Nephron (organoid): ENCODE measurements around the gene ZNF75A.

Source experiments
- H3K27ac Mint-ChIP-seq, 3 experiments: 2 replicates each; pipeline ENCODE4 v1.8.0; 2020; ENCODE audit warnings: mixed read lengths in 3 of 3, mild to moderate bottlenecking in 2 of 3, moderate library complexity in 1 of 3
- H3K27me3 Mint-ChIP-seq: 2 replicates; pipeline ENCODE4 v1.8.0; 2021; ENCODE audit warnings: low read depth, mild to moderate bottlenecking, moderate library complexity, mixed read lengths
- H3K36me3 Mint-ChIP-seq: 2 replicates; pipeline ENCODE4 v1.8.0; 2020; ENCODE audit warnings: low read depth, mixed read lengths
- H3K4me1 Mint-ChIP-seq: 2 replicates; pipeline ENCODE4 v1.8.0; 2020; ENCODE audit warnings: mixed read lengths
- H3K4me3 Mint-ChIP-seq, 3 experiments: 2 replicates each; pipeline ENCODE4 v1.8.0; 2020; ENCODE audit warnings: mild to moderate bottlenecking in 3 of 3, mixed read lengths in 3 of 3, moderate library complexity in 2 of 3
- H3K9me3 Mint-ChIP-seq: 2 replicates; pipeline ENCODE4 v1.8.0; 2020; ENCODE audit warnings: mixed read lengths
- CTCF ChIP-seq, 3 experiments: fragments of 200-600 bp; sonication (generic); IDR thresholded peaks; one replicate each; pipeline ENCODE4 v1.5.0; 2021; ENCODE audit warnings: antibody characterized with exemption in 3 of 3; ENCODE audit not compliant: unreplicated experiment in 3 of 3

ZNF75A gene

DNA sequence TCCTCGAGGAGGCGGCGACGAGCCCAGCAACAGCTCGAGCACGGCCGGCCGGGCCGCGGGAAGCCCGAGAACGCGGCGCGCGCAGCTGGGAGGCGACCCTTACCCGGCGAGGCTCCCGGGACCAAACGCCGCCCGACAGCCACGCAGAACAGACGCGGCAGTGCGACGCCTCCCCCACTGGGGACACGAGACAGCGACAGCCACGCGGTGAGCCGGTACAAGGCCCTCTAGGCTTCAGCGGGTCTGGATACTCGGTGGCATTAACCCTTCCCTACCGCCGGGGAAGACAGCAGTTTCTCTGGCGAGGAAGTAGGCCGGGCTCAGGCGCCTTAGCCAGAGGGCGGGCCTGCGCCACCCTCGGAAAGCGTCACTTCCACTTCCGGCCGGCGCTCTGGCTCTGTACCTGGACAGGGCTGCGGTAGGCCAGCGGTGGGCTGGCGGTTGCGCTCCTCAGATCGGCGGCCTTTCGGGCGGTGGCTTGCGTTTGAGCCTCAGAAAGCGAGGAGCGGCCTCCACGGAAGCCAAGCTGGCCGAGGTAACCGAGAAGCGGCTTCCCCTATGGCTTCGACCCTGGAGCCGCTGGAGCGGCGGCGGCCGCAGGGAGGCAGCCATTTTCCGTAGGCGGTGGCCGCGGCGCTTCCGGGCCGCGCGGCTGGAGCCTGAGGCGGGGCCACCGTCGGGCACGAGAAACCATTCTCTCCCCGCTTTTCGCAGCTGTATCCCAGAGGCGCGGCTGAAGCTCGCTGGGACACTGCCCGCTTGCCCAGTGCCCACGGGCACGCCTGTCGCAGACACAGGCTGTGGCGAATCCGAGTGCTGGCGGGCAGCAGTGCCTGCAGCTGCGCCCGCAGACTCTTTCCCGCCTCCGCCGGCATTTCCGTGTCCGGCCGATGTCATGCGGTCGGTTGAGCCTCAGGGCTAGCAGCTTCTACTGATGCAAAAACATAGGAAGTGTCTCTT lies at the start of gene ZNF75A, which contains the start of gene TIGD7:
Gene ZNF75A (plus strand): TSS at position 389 of the 960 bp plus-strand sequence. CDS start 2,932 bp downstream, outside the sequence.
Gene TIGD7 (minus strand): TSS at position 322 of the 960 bp plus-strand sequence. CDS start 4,816 bp downstream, outside the sequence.
- peak in 1 of 3 experiments; percentile 14 for TF ChIP-seq CTCF (IDR thresholded peaks at IDR 0.05; ENCODE audit: unreplicated experiment in 3 of 3)
- Mint-ChIP-seq H3K4me3 (peak within 1 kb of the TSS; percentile 80 to 90 (median 86)), H3K27me3 (peaks cover 4% of the 10 kb centered on the region), H3K27ac (peak within 1 kb of the TSS; percentile 88 to 90 (median 90)), H3K36me3 (peaks cover 97% of the 10 kb centered on the region), H3K4me1 (no peaks in the 10 kb centered on the region), H3K9me3 (peaks cover 73% of the 10 kb centered on the region)

- H3K27me3 Mint-ChIP-seq = peaks cover 15% of the 10 kb centered on the region
- H3K4me1 Mint-ChIP-seq = no peaks in the 10 kb centered on the region
- no peak for TF ChIP-seq CTCF (IDR thresholded peaks at IDR 0.05; ENCODE audit: unreplicated experiment in 3 of 3)
- H3K9me3 Mint-ChIP-seq = no peaks in the 10 kb centered on the region
- no peak within 1 kb of the TSS for H3K27ac Mint-ChIP-seq
- H3K36me3 Mint-ChIP-seq = no peaks in the 10 kb centered on the region
- no peak within 1 kb of the TSS for H3K4me3 Mint-ChIP-seq
Measured at GRCh38 chr16:3256146-3256865, 49.0 kb upstream of the ZNF75A start, which contains the start of gene MEFV. MEFV (minus strand) TSS chr16:3256633; CDS start chr16:3256587, 46 bp downstream.

GRCh38 chr16:3256866-3257465 lies 48.3 kb upstream of the ZNF75A start:
- Mint-ChIP-seq H3K4me3 (no peak overlapping the region), H3K36me3 (no peaks in the 10 kb centered on the region), H3K4me1 (no peaks in the 10 kb centered on the region), H3K27me3 (peaks cover 15% of the 10 kb centered on the region), H3K27ac (no peak overlapping the region), H3K9me3 (no peaks in the 10 kb centered on the region)
- TF ChIP-seq CTCF (IDR thresholded peaks at IDR 0.05; ENCODE audit: unreplicated experiment in 3 of 3) = no peak

DNA sequence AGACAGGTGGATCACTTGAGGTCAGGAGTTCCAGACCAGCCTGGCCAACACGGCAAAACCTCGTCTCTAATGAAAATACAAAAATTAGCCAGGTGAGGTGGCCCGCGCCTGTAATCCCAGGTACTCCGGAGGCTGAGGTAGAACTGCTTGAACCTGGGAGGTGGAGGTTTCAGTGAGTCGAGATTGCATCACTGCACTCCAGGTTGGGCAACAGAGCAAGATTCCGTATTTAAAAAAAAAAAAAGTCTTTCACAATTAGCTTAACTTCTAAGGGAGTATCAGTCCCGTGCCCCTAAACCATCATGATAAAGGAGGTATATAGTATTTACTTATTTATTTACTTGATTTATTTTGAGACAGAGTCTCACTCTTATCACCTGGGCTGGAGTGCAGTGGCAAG lies 45.5 kb upstream of the ZNF75A start:
- H3K9me3 Mint-ChIP-seq = no peaks in the 10 kb centered on the region
- TF ChIP-seq CTCF (IDR thresholded peaks at IDR 0.05; ENCODE audit: unreplicated experiment in 3 of 3) = no peak

GRCh38 chr16:3262517-3262916 lies 42.8 kb upstream of the ZNF75A start:
- H3K9me3 Mint-ChIP-seq = no peaks in the 10 kb centered on the region
- peaks cover 4% of the 10 kb centered on the region for H3K4me1 Mint-ChIP-seq
- peaks cover 11% of the 10 kb centered on the region for H3K27me3 Mint-ChIP-seq
- H3K36me3 Mint-ChIP-seq = no peaks in the 10 kb centered on the region
- TF ChIP-seq CTCF (IDR thresholded peaks at IDR 0.05; ENCODE audit: unreplicated experiment in 3 of 3) = no peak
- peak overlapping the region; percentile 84 to 94 (median 94) for H3K4me3 Mint-ChIP-seq
- peak overlapping the region; percentile 60 to 74 (median 68) for H3K27ac Mint-ChIP-seq

More for the DNA sequence above, 45.5 kb upstream of the ZNF75A start:
- Mint-ChIP-seq H3K27ac (no peak overlapping the region), H3K4me3 (no peak overlapping the region), H3K27me3 (peaks cover 11% of the 10 kb centered on the region), H3K36me3 (no peaks in the 10 kb centered on the region), H3K4me1 (peaks cover 4% of the 10 kb centered on the region)
